ENCODE results near the gene BSX. TPM values are rescaled to one million over a fixed set of nuclear protein-coding genes. Genes with fewer than 3 reads are reported as not detected.

Gene BSX
- total and polyA plus RNA-seq, 8 donors = not detected

GRCh38 chr11:122977470-122978298 lies 4.0 kb downstream of the BSX start:
- Histone ChIP-seq H3K36me3 (no peaks in the 10 kb centered on the region), H3K4me3 (no peak overlapping the region), H3K27me3 (peaks cover 90 to 100% of the 10 kb centered on the region in 2 donors), H3K9me3 (no peaks in the 10 kb centered on the region), H3K27ac (no peak overlapping the region), H3K4me1 (peaks cover 0 to 10% of the 10 kb centered on the region in 2 donors)
- no peak for TF ChIP-seq CTCF (IDR thresholded peaks at IDR 0.05)
- no peak for DNase-seq
- intact Hi-C loops (cut with DNase I) = no loop called here
- no peak for ATAC-seq

GRCh38 chr11:122976734-122977469 lies 4.7 kb downstream of the BSX start:
- no peak overlapping the region for H3K27ac ChIP-seq
- ATAC-seq (no peak), DNase-seq (no peak)
- peaks cover 0 to 10% of the 10 kb centered on the region in 2 donors for H3K4me1 ChIP-seq
- TF ChIP-seq CTCF (IDR thresholded peaks at IDR 0.05) = no peak
- intact Hi-C loops (cut with DNase I) = no loop called here
- H3K36me3 ChIP-seq = no peaks in the 10 kb centered on the region
- H3K4me3 ChIP-seq = no peak overlapping the region
- H3K9me3 ChIP-seq = no peaks in the 10 kb centered on the region
- peaks cover 82 to 97% of the 10 kb centered on the region in 2 donors for H3K27me3 ChIP-seq

- intact Hi-C loops (cut with DNase I) = no loop called here
- Histone ChIP-seq H3K27me3 (peaks cover 76 to 97% of the 10 kb centered on the region in 2 donors), H3K4me1 (peaks cover 0 to 10% of the 10 kb centered on the region in 2 donors), H3K9me3 (no peaks in the 10 kb centered on the region), H3K27ac (no peak overlapping the region), H3K36me3 (no peaks in the 10 kb centered on the region), H3K4me3 (no peak overlapping the region)
- DNase-seq (no peak), ATAC-seq (no peak)
- TF ChIP-seq CTCF (IDR thresholded peaks at IDR 0.05) = no peak
Observed at GRCh38 chr11:122976061-122976733, 5.4 kb downstream of the BSX start.

- H3K36me3 ChIP-seq = no peaks in the 10 kb centered on the region
- H3K4me1 ChIP-seq = no peaks in the 10 kb centered on the region
- no peak overlapping the region for H3K4me3 ChIP-seq
- TF ChIP-seq CTCF (IDR thresholded peaks at IDR 0.05) = no peak
- intact Hi-C loops (cut with DNase I) = no loop called here
- no peaks in the 10 kb centered on the region for H3K9me3 ChIP-seq
- DNase-seq (no peak), ATAC-seq (no peak)
- H3K27me3 ChIP-seq = peaks cover 6 to 24% of the 10 kb centered on the region in 2 donors
- no peak overlapping the region for H3K27ac ChIP-seq
Observed at GRCh38 chr11:122963961-122964360, 17.7 kb downstream of the BSX start.

GRCh38 chr11:122954455-122954854 lies 27.2 kb downstream of the BSX start:
- no peak for ATAC-seq
- H3K9me3 ChIP-seq = no peaks in the 10 kb centered on the region
- intact Hi-C loops (cut with DNase I) = no loop called here

More at GRCh38 chr11:122954455-122954854, 27.2 kb downstream of the BSX start:
- Histone ChIP-seq H3K27ac (no peak overlapping the region), H3K27me3 (no peaks in the 10 kb centered on the region), H3K4me3 (no peak overlapping the region), H3K4me1 (no peaks in the 10 kb centered on the region), H3K36me3 (no peaks in the 10 kb centered on the region)
- no peak for DNase-seq
- TF ChIP-seq CTCF (IDR thresholded peaks at IDR 0.05) = no peak

All from left lung (tissue), 10 donors.